HCT116 (cell line): Measurements from ENCODE around the gene CROCC. TPM values are rescaled to one million over a fixed set of nuclear protein-coding genes. Genes with fewer than 3 reads are reported as not detected.

Source experiments
- ATAC-seq: fragments of 200-7000 bp; cut with Tn5 transposase; 2 replicates; pipeline ENCODE4 v1.9.1; 2020; ENCODE audit warnings: mild to moderate bottlenecking, moderate library complexity
- BruUV-seq: library from RNA; stranded (reverse); fragments of 400-500 nt; replicated peaks from 2 replicates; lab custom pipeline; 2021; lab: Mats Ljungman, UMichigan
- CTCF ChIA-PET: fragments of 300-600 bp; sonication (Branson Sonifier 250); formaldehyde crosslinking; loops from one replicate; lab custom pipeline; 2021; ENCODE audit warnings: antibody characterized with exemption; lab: Charles Lee
- POLR2A ChIA-PET: fragments of 300-600, 350-600 bp; sonication (Branson Sonifier 250); formaldehyde crosslinking; loops from one replicate; lab custom pipeline; 2021; ENCODE audit warnings: antibody characterized with exemption; lab: Charles Lee
- RAD21 ChIA-PET, 2 experiments: fragments of 300-600 bp; sonication (Branson Sonifier 250); formaldehyde crosslinking; loops; one replicate each; lab custom pipeline; 2023; ENCODE audit warnings: low total read pairs in 2 of 2; ENCODE audit not compliant: uncharacterized antibody in 2 of 2, unreplicated experiment in 2 of 2, low non-redundant PET in 1 of 2; lab: Charles Lee
- DNase-seq: peaks from one replicate; pipeline ENCODE4 v3.0.0-alpha.2; 2010; ENCODE audit warnings: low read depth, low spot score
- H2AFZ ChIP-seq: fragments of 200-600 bp; shearing (Covaris generic), sonication (generic); 2 replicates; pipeline ENCODE4 v1.6.1; 2017; ENCODE audit warnings: low read depth, mixed run types, mixed read lengths, antibody characterized with exemption, low read length; ENCODE audit not compliant: poor library complexity, severe bottlenecking
- H3K27ac ChIP-seq: 2 replicates; pipeline ENCODE4 v1.5.1; 2012; ENCODE audit warnings: low read depth, low read length
- H3K27me3 ChIP-seq: fragments of 200-600 bp; sonication (generic); 2 replicates; pipeline ENCODE4 v1.6.1; 2016; ENCODE audit warnings: mixed run types, low read length, mixed read lengths; ENCODE audit not compliant: insufficient read depth
- H3K36me3 ChIP-seq, 2 experiments: fragments of 200-500 bp in 1 of 2; fragments of 200-600 bp in 1 of 2; sonication (Bioruptor generic) in 1 of 2; sonication (generic) in 1 of 2; 2 replicates each; pipeline versions ENCODE4 v1.5.1 to v1.6.1; 2014 to 2016; ENCODE audit warnings: low read length in 2 of 2, inconsistent platforms in 1 of 2, mixed read lengths in 1 of 2, mixed run types in 1 of 2; ENCODE audit not compliant: insufficient read depth in 2 of 2, control insufficient read depth in 1 of 2
- H3K4me1 ChIP-seq, 2 experiments: fragments of 200-600 bp in 1 of 2; sonication (generic) in 1 of 2; 2 replicates each; pipeline versions ENCODE4 v1.5.1 to v1.6.1; 2012 to 2017; ENCODE audit warnings: low read length in 2 of 2, inconsistent platforms in 1 of 2, mild to moderate bottlenecking in 1 of 2, mixed read lengths in 1 of 2, mixed run types in 1 of 2, moderate library complexity in 1 of 2; ENCODE audit not compliant: insufficient read depth in 2 of 2, control insufficient read depth in 1 of 2
- H3K4me2 ChIP-seq: fragments of 200-600 bp; sonication (generic); 2 replicates; pipeline ENCODE4 v1.6.1; 2017; ENCODE audit warnings: mixed run types, low read length, mixed read lengths
- H3K4me3 ChIP-seq, 2 experiments: fragments of 200-600 bp in 1 of 2; sonication (generic) in 1 of 2; replicated peaks in 1 of 2; 2 replicates each; pipeline ENCODE4 v1.5.1; 2011 to 2016; ENCODE audit warnings: low read length in 2 of 2, control low read depth in 1 of 2, low read depth in 1 of 2, mild to moderate bottlenecking in 1 of 2, mixed read lengths in 1 of 2, mixed run types in 1 of 2
- H3K79me2 ChIP-seq: fragments of 200-600 bp; sonication (generic); 2 replicates; pipeline ENCODE4 v1.6.1; 2017; ENCODE audit warnings: mild to moderate bottlenecking, mixed run types, low read length, moderate library complexity, mixed read lengths; ENCODE audit not compliant: insufficient read depth
- H3K9ac ChIP-seq: fragments of 200-600 bp; sonication (generic); 2 replicates; pipeline ENCODE4 v1.6.1; 2016; ENCODE audit warnings: low read length, mixed read lengths
- H3K9me2 ChIP-seq: fragments of 200-600 bp; sonication (generic), shearing (Covaris generic); 2 replicates; pipeline ENCODE4 v1.6.1; 2017; ENCODE audit warnings: mixed run types, mild to moderate bottlenecking, moderate library complexity; ENCODE audit not compliant: insufficient read depth
- H3K9me3 ChIP-seq, 2 experiments: fragments of 200-500 bp in 1 of 2; fragments of 200-600 bp in 1 of 2; sonication (Bioruptor generic) in 1 of 2; sonication (generic) in 1 of 2; 2 replicates each; pipeline ENCODE4 v1.6.1; 2014 to 2017; ENCODE audit warnings: low read length in 2 of 2, mixed read lengths in 2 of 2, inconsistent platforms in 1 of 2, low read depth in 1 of 2, mild to moderate bottlenecking in 1 of 2, mixed run types in 1 of 2, moderate library complexity in 1 of 2; ENCODE audit not compliant: control insufficient read depth in 1 of 2, insufficient read depth in 1 of 2
- H4K20me1 ChIP-seq: fragments of 200-600 bp; sonication (generic), shearing (Covaris generic); 2 replicates; pipeline ENCODE4 v1.6.1; 2017; ENCODE audit warnings: mixed run types, mild to moderate bottlenecking, moderate library complexity; ENCODE audit not compliant: insufficient read depth
- CBX3 ChIP-seq: IDR thresholded peaks from 2 replicates; pipeline ENCODE4 v1.6.1; 2012; ENCODE audit warnings: low read depth
- CEBPB ChIP-seq: IDR thresholded peaks from 2 replicates; pipeline ENCODE4 v1.6.1; 2012; ENCODE audit warnings: low read depth
- CTCF ChIP-seq, 3 experiments: fragments of 200-600 bp in 1 of 3; sonication (generic) in 1 of 3; IDR thresholded peaks in 2 of 3; conservative IDR thresholded peaks in 1 of 3; 2 replicates each; pipeline ENCODE4 v1.5.1; 2012 to 2017; ENCODE audit warnings: low read depth in 2 of 3, low read length in 2 of 3, antibody characterized with exemption in 1 of 3, borderline replicate concordance in 1 of 3, control low read depth in 1 of 3, mild to moderate bottlenecking in 1 of 3, mixed read lengths in 1 of 3, mixed run types in 1 of 3, moderate library complexity in 1 of 3; ENCODE audit not compliant: insufficient read depth in 1 of 3
- EZH2 ChIP-seq: fragments of 200-600 bp; sonication (generic); IDR thresholded peaks from 2 replicates; pipeline ENCODE4 v1.6.1; 2017; ENCODE audit warnings: antibody characterized with exemption, mixed run types
- EZH2phosphoT487 ChIP-seq: fragments of 200-600 bp; IDR thresholded peaks from 2 replicates; pipeline ENCODE4 v1.6.1; 2018; ENCODE audit warnings: antibody characterized with exemption, borderline replicate concordance
- JUND ChIP-seq: IDR thresholded peaks from 2 replicates; pipeline ENCODE4 v1.6.1; 2012
- MAX ChIP-seq: IDR thresholded peaks from 2 replicates; pipeline ENCODE4 v1.6.1; 2012
- POLR2A ChIP-seq: IDR thresholded peaks from 2 replicates; pipeline ENCODE4 v1.7.0; 2011; ENCODE audit warnings: borderline replicate concordance; ENCODE audit not compliant: insufficient read depth, insufficient read length; ENCODE audit errors: extremely low read depth
- POLR2AphosphoS5 ChIP-seq: IDR thresholded peaks from 2 replicates; pipeline ENCODE4 v1.6.1; 2011; ENCODE audit warnings: mild to moderate bottlenecking, low read depth, low read length, moderate library complexity
- REST ChIP-seq: IDR thresholded peaks from 2 replicates; pipeline ENCODE4 v1.6.1; 2012; ENCODE audit warnings: low read depth
- SIN3A ChIP-seq: IDR thresholded peaks from 2 replicates; pipeline ENCODE4 v1.6.1; 2012; ENCODE audit warnings: low read depth
- TCF7L2 ChIP-seq: IDR thresholded peaks from 2 replicates; pipeline ENCODE4 v1.7.0; 2011; ENCODE audit warnings: borderline replicate concordance, inconsistent platforms; ENCODE audit not compliant: insufficient read depth, insufficient read length; ENCODE audit errors: extremely low read depth
- YY1 ChIP-seq: IDR thresholded peaks from 2 replicates; pipeline ENCODE4 v1.6.1; 2011; ENCODE audit warnings: low read length, low read depth, moderate library complexity, mild to moderate bottlenecking; ENCODE audit not compliant: insufficient replicate concordance; ENCODE audit errors: extremely low read depth
- ZBTB33 ChIP-seq: IDR thresholded peaks from 2 replicates; pipeline ENCODE4 v1.6.1; 2011; ENCODE audit warnings: mild to moderate bottlenecking, low read length, moderate library complexity; ENCODE audit not compliant: insufficient replicate concordance; ENCODE audit errors: extremely low read depth
- intact Hi-C: fragments of 100-400 bp; cut with micrococcal nuclease; formaldehyde crosslinking; loops from 2 replicates; pipeline ENCODE4 v1.10.0; 2022
- total RNA-seq: library from RNA; stranded (reverse); gene quantifications from one replicate; pipeline ENCODE4 v1.2.1, GENCODE V29; 2021; ENCODE audit not compliant: unreplicated experiment
- TF ChIP-seq, protein P1 (sequence below): IDR thresholded peaks from 2 replicates; pipeline ENCODE4 v1.6.1; 2012

The CROCC gene
- total RNA-seq, 1 experiment from 2014 or later: 30.1 TPM

DNA sequence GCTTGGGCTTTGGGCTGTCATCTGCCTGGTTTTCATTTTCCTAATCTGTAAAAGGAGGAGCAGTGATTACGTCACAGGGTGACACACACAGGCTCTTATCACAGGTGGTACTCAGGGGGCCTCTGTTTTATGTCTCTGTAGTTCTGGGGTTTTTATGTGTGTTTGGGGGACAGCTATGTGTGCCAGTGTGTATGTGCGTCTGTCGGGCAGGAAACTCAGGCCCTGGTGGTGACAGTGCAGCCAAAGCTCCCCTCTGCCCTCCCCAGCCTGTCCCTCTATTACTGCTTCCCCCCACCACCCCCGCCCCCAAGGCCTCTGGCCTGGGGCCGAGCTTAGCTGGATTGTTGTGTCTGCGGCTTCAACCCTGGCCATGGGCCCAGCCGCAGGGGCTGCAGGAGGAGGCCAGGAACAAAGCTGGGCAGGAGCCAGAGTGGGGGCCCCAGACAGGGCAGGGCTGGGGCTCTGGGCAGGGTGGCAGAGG lies 45.4 kb downstream of the CROCC start:
- ChIA-PET RAD21 (no interaction called here), CTCF (interaction anchor here (1.1 kb wide), 1 partner anchor 18 kb away, joined by 3 read pairs; no protein-coding TSS in a partner anchor), POLR2A (interaction anchor here (1.0 kb wide), 1 partner anchor 13 kb away, joined by 3 read pairs; the partner anchor contains the start of gene MFAP2)
- Histone ChIP-seq H3K4me1 (peaks cover 6 to 13% of the 10 kb centered on the region in 2 experiments), H3K9ac (no peak overlapping the region), H3K27ac (no peak overlapping the region), H3K4me3 (no peak overlapping the region), H2AFZ (no peak overlapping the region), H3K9me3 (no peaks in the 10 kb centered on the region), H3K36me3 (no peaks in the 10 kb centered on the region; a peak in 1 of 4 replicates), H3K27me3 (no peaks in the 10 kb centered on the region), H4K20me1 (no peaks in the 10 kb centered on the region), H3K9me2 (no peaks in the 10 kb centered on the region), H3K79me2 (no peaks in the 10 kb centered on the region), H3K4me2 (no peak overlapping the region)
- DNase-seq: no peak
- TF ChIP-seq CEBPB (no peak), EZH2phosphoT487 (no peak), CBX3 (no peak), JUND (no peak), SIN3A (no peak), REST (no peak), POLR2A (no peak), YY1 (no peak), POLR2AphosphoS5 (no peak), MAX (no peak), TCF7L2 (no peak), EZH2 (no peak), ZBTB33 (no peak), CTCF (IDR thresholded peaks at IDR 0.05 in 2 of 3, conservative IDR thresholded peaks at IDR 0.05 in 1 of 3; ENCODE audit: borderline replicate concordance in 1 of 3, insufficient read depth in 1 of 3, low read depth in 2 of 3, low read length in 2 of 3) (no peak)
- TF ChIP-seq, protein P1, sequence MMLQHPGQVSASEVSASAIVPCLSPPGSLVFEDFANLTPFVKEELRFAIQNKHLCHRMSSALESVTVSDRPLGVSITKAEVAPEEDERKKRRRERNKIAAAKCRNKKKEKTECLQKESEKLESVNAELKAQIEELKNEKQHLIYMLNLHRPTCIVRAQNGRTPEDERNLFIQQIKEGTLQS: no peak
- BruUV-seq: no TSS peak
- intact Hi-C loops: no loop called here
- no peak for ATAC-seq
